Mucosa of descending colon (tissue), 3 donors: Measurements from ENCODE around the gene TBL1XR1. TPM values are rescaled to one million over a fixed set of nuclear protein-coding genes. Genes with fewer than 3 reads are reported as not detected.

ENCODE experiments used
- ATAC-seq: fragments of 200-7000 bp; cut with Tn5 transposase; one replicate; pipeline ENCODE4 v1.9.1; 2020; ENCODE audit warnings: mild to moderate bottlenecking, moderate library complexity
- DNase-seq, 3 donors: peaks; one replicate each; pipeline ENCODE4 v3.0.0-alpha.2; 2020
- H3K36me3 ChIP-seq: fragments of 200-600 bp; one replicate; pipeline ENCODE4 v1.8.0; 2021; ENCODE audit warnings: low read depth, mild to moderate bottlenecking
- H3K4me1 ChIP-seq: fragments of 200-600 bp; one replicate; pipeline ENCODE4 v1.8.0; 2021; ENCODE audit warnings: low read depth, mild to moderate bottlenecking
- H3K4me3 ChIP-seq: fragments of 200-600 bp; one replicate; pipeline ENCODE4 v1.8.0; 2021; ENCODE audit warnings: mild to moderate bottlenecking
- H3K9me3 ChIP-seq: fragments of 200-600 bp; one replicate; pipeline ENCODE4 v1.8.0; 2021; ENCODE audit warnings: mild to moderate bottlenecking
- intact Hi-C, 2 donors: fragments of 100-400 bp; cut with DNase I in 1 of 2; cut with micrococcal nuclease in 1 of 2; formaldehyde crosslinking; loops; one replicate each; pipeline versions ENCODE4 v1.11.0 to v1.11.1; 2022; cut with DNase I, micrococcal nuclease
- total RNA-seq, 3 donors: library from RNA; stranded (reverse); fragmentation: NEBNext Ultra II Directional in 2 of 3; extraction: Animal tissue kit (Norgen Biotek cat#: 25700) in 2 of 3; gene quantifications; one replicate each; pipeline versions ENCODE4 v1.2.1 to v1.2.4, GENCODE V29; 2021 to 2023
- TF ChIP-seq, protein P1 (sequence below): fragments of 200-600 bp; IDR thresholded peaks from one replicate; pipeline ENCODE4 v1.8.0; 2022; ENCODE audit warnings: antibody characterized with exemption, mild to moderate bottlenecking
- donor health status: DM: no; HTN: no; CAD: no; lungs with moderate emphysema.
- donor health status: DM: no; HTN: no; CAD: no.
- donor health status: DM: no; HTN: yes; CAD: no.

The TBL1XR1 gene
- total RNA-seq, 3 donors from 2014 or later, result 175 to 200 (median 178) TPM

DNA sequence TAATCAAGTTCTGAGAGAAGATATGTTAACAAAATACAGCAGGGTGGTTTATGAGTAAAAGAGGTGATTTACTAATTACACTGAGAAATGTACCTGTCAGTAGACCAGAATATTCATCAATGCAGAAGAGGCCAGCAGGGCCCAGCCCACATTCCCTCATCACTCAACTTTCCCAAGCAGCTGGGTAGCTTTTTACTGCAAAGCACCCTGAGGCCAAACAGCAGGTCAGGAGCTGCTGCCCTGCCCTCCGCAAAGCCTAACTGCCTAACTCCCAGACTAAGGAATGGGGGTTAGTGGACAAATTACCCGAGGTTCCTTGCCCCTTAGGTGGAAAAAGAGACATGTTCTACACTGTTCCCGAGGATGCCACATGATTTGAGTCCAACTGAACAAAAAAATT is 108.2 kb downstream of the TBL1XR1 start:
- Histone ChIP-seq H3K4me3 (no peak overlapping the region), H3K4me1 (no peaks in the 10 kb centered on the region), H3K36me3 (no peaks in the 10 kb centered on the region), H3K9me3 (no peaks in the 10 kb centered on the region)
- intact Hi-C loops, result no loop called here
- TF ChIP-seq, protein P1, sequence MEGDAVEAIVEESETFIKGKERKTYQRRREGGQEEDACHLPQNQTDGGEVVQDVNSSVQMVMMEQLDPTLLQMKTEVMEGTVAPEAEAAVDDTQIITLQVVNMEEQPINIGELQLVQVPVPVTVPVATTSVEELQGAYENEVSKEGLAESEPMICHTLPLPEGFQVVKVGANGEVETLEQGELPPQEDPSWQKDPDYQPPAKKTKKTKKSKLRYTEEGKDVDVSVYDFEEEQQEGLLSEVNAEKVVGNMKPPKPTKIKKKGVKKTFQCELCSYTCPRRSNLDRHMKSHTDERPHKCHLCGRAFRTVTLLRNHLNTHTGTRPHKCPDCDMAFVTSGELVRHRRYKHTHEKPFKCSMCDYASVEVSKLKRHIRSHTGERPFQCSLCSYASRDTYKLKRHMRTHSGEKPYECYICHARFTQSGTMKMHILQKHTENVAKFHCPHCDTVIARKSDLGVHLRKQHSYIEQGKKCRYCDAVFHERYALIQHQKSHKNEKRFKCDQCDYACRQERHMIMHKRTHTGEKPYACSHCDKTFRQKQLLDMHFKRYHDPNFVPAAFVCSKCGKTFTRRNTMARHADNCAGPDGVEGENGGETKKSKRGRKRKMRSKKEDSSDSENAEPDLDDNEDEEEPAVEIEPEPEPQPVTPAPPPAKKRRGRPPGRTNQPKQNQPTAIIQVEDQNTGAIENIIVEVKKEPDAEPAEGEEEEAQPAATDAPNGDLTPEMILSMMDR, result no peak
- no peak for DNase-seq
- no peak for ATAC-seq

- H3K4me1 ChIP-seq, result no peaks in the 10 kb centered on the region
- no peak for ATAC-seq
- intact Hi-C loops, result no loop called here
- no peaks in the 10 kb centered on the region for H3K9me3 ChIP-seq
- no peaks in the 10 kb centered on the region for H3K36me3 ChIP-seq
- no peak overlapping the region for H3K4me3 ChIP-seq
- no peak for DNase-seq
- TF ChIP-seq, protein P1, result no peak
Measured at GRCh38 chr3:177085794-177086193, 111.5 kb downstream of the TBL1XR1 start.

GRCh38 chr3:177084616-177085015 is 112.7 kb downstream of the TBL1XR1 start:
- DNase-seq, result no peak
- intact Hi-C loops, result no loop called here
- H3K4me1 ChIP-seq, result no peaks in the 10 kb centered on the region
- H3K9me3 ChIP-seq, result no peaks in the 10 kb centered on the region
- no peak for ATAC-seq
- H3K4me3 ChIP-seq, result no peak overlapping the region
- TF ChIP-seq, protein P1, result no peak
- no peaks in the 10 kb centered on the region for H3K36me3 ChIP-seq

DNA sequence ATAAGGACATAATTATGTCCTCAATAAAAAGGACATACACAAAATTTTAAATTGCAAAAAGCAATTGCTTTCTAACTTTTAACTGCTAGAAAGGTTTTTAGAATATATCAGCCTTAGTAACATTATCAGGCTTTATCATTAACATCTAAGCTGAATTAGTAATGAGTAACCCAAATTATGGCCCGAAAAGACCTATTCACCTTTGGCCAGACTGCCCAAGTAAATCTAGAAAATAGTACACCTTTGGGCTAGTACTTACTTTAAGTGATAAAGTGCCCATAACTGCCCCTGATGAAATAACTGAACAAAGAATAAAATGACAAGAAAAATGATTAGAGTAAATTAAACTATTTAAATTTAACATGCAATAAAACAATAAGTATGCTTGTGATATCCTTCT is 117.2 kb downstream of the TBL1XR1 start:
- intact Hi-C loops, result no loop called here
- no peak overlapping the region for H3K4me3 ChIP-seq
- H3K9me3 ChIP-seq, result no peaks in the 10 kb centered on the region
- DNase-seq (no peak), ATAC-seq (no peak)
- TF ChIP-seq, protein P1, result no peak
- H3K36me3 ChIP-seq, result no peaks in the 10 kb centered on the region
- no peaks in the 10 kb centered on the region for H3K4me1 ChIP-seq

DNA sequence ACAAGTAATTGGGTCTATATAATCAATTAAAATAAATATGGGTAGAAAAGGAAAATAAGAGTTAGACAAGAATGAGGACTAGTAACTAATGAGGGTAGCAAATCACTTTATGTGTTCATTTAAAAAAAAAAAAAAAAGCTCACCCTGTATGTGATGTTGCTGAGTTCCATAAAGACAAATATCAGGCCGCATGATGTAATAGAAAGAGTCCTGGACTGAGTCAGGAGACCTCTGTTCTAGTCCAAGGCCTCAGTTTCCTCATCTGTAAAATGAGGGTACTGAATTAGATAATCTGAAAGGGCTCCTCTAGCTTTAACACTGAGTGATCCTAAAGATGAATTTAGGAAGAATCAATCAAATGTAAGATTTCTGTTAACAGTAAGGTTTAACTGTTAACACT is 117.6 kb downstream of the TBL1XR1 start:
- Histone ChIP-seq H3K9me3 (no peaks in the 10 kb centered on the region), H3K36me3 (no peaks in the 10 kb centered on the region), H3K4me1 (no peaks in the 10 kb centered on the region), H3K4me3 (no peak overlapping the region)
- DNase-seq, result no peak
- no peak for ATAC-seq
- TF ChIP-seq, protein P1, result no peak
- intact Hi-C loops, result no loop called here

DNA sequence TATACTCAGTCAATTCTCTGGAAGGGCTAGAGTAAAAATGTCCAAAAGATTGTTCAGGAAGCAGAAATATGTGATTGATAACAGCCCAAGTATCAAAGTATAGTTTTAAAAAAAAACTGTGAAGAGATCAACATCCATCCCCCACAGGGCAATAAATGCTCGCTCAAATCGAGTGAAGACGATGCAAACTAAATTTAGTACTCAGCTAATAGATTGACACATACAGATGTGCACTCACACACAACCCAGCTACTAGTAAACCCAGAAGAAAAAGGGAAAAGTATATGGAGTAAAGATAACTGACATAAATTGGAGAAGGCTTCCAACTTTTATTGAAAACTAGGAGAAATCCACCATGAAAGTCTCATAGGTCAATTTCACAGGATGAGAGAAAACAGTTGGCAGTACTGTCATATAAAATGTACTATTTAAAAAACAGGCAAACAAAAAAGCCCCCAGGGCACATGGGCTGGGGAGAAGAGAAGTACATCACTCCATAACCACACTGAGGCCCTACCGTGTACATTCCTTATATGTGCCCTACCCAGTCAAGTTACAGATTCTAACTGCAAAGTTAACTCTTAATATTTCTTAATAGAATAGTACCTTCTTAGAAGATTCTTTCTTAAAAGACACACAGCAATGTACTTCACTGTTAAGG is 125.7 kb downstream of the TBL1XR1 start:
- no peak for DNase-seq
- Histone ChIP-seq H3K4me1 (peaks cover 8% of the 10 kb centered on the region), H3K36me3 (no peaks in the 10 kb centered on the region), H3K4me3 (no peak overlapping the region), H3K9me3 (no peaks in the 10 kb centered on the region)
- no peak for ATAC-seq
- TF ChIP-seq, protein P1, result no peak
- intact Hi-C loops, result no loop called here
